Ovary (tissue), 3 donors: ENCODE data around the gene SORCS2.

Source experiments
- CTCF ChIP-seq, 3 donors: fragments of 450-650 bp in 2 of 3; fragments of 200-600 bp in 1 of 3; IDR thresholded peaks; one replicate each; pipeline versions ENCODE4 v1.5.1 to v1.8.0; 2016 to 2022; ENCODE audit warnings: antibody characterized with exemption in 3 of 3, mild to moderate bottlenecking in 1 of 3
- POLR2A ChIP-seq: fragments of 450-650 bp; IDR thresholded peaks from one replicate; pipeline ENCODE4 v1.6.1; 2017; ENCODE audit warnings: antibody characterized with exemption, mild to moderate bottlenecking, moderate library complexity
- donor health status: DM: no; HTN: no; CAD: no.

DNA sequence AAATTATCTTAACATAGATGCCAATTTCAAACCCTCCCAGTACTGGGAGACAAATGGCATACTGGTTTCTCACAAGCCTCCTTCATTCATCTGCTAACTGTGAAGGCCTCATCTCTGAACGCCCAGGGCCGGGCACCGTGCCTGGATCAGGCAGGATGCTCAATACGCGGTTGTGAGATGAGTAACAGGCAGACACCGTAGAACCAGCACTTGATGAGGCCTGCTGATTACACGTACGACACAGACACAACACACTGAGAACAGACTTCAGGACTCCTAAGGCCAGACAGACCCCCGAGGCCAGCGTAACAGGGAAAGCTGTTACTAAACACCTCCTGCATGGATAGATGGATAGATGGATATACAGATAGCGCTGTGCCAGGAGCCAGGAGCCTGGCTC lies 592.7 kb downstream of the SORCS2 start:
- TF ChIP-seq CTCF (IDR thresholded peaks at IDR 0.05), result no peak
- TF ChIP-seq POLR2A, result no peak
